HCT116 (cell line): ENCODE measurements around the gene WWOX. TPM values are rescaled to one million over a fixed set of nuclear protein-coding genes. Genes with fewer than 3 reads are reported as not detected.

Source experiments
- ATAC-seq: fragments of 200-7000 bp; cut with Tn5 transposase; 2 replicates; pipeline ENCODE4 v1.9.1; 2020; ENCODE audit warnings: mild to moderate bottlenecking, moderate library complexity
- Bru-seq: library from RNA; stranded (reverse); fragments of 400-500 nt; gene quantifications from one replicate; lab custom pipeline; 2021; lab: Mats Ljungman, UMichigan
- BruChase-seq, 2 experiments: library from RNA; stranded (reverse); fragments of 400-500 nt; gene quantifications; one replicate each; lab custom pipeline; 2021; lab: Mats Ljungman, UMichigan
- BruUV-seq: library from RNA; stranded (reverse); fragments of 400-500 nt; replicated peaks from 2 replicates; lab custom pipeline; 2021; lab: Mats Ljungman, UMichigan
- CTCF ChIA-PET: fragments of 300-600 bp; sonication (Branson Sonifier 250); formaldehyde crosslinking; loops from one replicate; lab custom pipeline; 2021; ENCODE audit warnings: antibody characterized with exemption; lab: Charles Lee
- POLR2A ChIA-PET: fragments of 300-600, 350-600 bp; sonication (Branson Sonifier 250); formaldehyde crosslinking; loops from one replicate; lab custom pipeline; 2021; ENCODE audit warnings: antibody characterized with exemption; lab: Charles Lee
- RAD21 ChIA-PET, 2 experiments: fragments of 300-600 bp; sonication (Branson Sonifier 250); formaldehyde crosslinking; loops; one replicate each; lab custom pipeline; 2023; ENCODE audit warnings: low total read pairs in 2 of 2; ENCODE audit not compliant: uncharacterized antibody in 2 of 2, unreplicated experiment in 2 of 2, low non-redundant PET in 1 of 2; lab: Charles Lee
- DNase-seq: peaks from one replicate; pipeline ENCODE4 v3.0.0-alpha.2; 2010; ENCODE audit warnings: low read depth, low spot score
- H2AFZ ChIP-seq: fragments of 200-600 bp; shearing (Covaris generic), sonication (generic); 2 replicates; pipeline ENCODE4 v1.6.1; 2017; ENCODE audit warnings: low read depth, mixed run types, mixed read lengths, antibody characterized with exemption, low read length; ENCODE audit not compliant: poor library complexity, severe bottlenecking
- H3K27ac ChIP-seq: 2 replicates; pipeline ENCODE4 v1.5.1; 2012; ENCODE audit warnings: low read depth, low read length
- H3K27me3 ChIP-seq: fragments of 200-600 bp; sonication (generic); 2 replicates; pipeline ENCODE4 v1.6.1; 2016; ENCODE audit warnings: mixed run types, low read length, mixed read lengths; ENCODE audit not compliant: insufficient read depth
- H3K36me3 ChIP-seq, 2 experiments: fragments of 200-500 bp in 1 of 2; fragments of 200-600 bp in 1 of 2; sonication (Bioruptor generic) in 1 of 2; sonication (generic) in 1 of 2; 2 replicates each; pipeline versions ENCODE4 v1.5.1 to v1.6.1; 2014 to 2016; ENCODE audit warnings: low read length in 2 of 2, inconsistent platforms in 1 of 2, mixed read lengths in 1 of 2, mixed run types in 1 of 2; ENCODE audit not compliant: insufficient read depth in 2 of 2, control insufficient read depth in 1 of 2
- H3K4me1 ChIP-seq, 2 experiments: fragments of 200-600 bp in 1 of 2; sonication (generic) in 1 of 2; 2 replicates each; pipeline versions ENCODE4 v1.5.1 to v1.6.1; 2012 to 2017; ENCODE audit warnings: low read length in 2 of 2, inconsistent platforms in 1 of 2, mild to moderate bottlenecking in 1 of 2, mixed read lengths in 1 of 2, mixed run types in 1 of 2, moderate library complexity in 1 of 2; ENCODE audit not compliant: insufficient read depth in 2 of 2, control insufficient read depth in 1 of 2
- H3K4me2 ChIP-seq: fragments of 200-600 bp; sonication (generic); 2 replicates; pipeline ENCODE4 v1.6.1; 2017; ENCODE audit warnings: mixed run types, low read length, mixed read lengths
- H3K4me3 ChIP-seq, 2 experiments: fragments of 200-600 bp in 1 of 2; sonication (generic) in 1 of 2; replicated peaks in 1 of 2; 2 replicates each; pipeline ENCODE4 v1.5.1; 2011 to 2016; ENCODE audit warnings: low read length in 2 of 2, control low read depth in 1 of 2, low read depth in 1 of 2, mild to moderate bottlenecking in 1 of 2, mixed read lengths in 1 of 2, mixed run types in 1 of 2
- H3K79me2 ChIP-seq: fragments of 200-600 bp; sonication (generic); 2 replicates; pipeline ENCODE4 v1.6.1; 2017; ENCODE audit warnings: mild to moderate bottlenecking, mixed run types, low read length, moderate library complexity, mixed read lengths; ENCODE audit not compliant: insufficient read depth
- H3K9ac ChIP-seq: fragments of 200-600 bp; sonication (generic); 2 replicates; pipeline ENCODE4 v1.6.1; 2016; ENCODE audit warnings: low read length, mixed read lengths
- H3K9me2 ChIP-seq: fragments of 200-600 bp; sonication (generic), shearing (Covaris generic); 2 replicates; pipeline ENCODE4 v1.6.1; 2017; ENCODE audit warnings: mixed run types, mild to moderate bottlenecking, moderate library complexity; ENCODE audit not compliant: insufficient read depth
- H3K9me3 ChIP-seq, 2 experiments: fragments of 200-500 bp in 1 of 2; fragments of 200-600 bp in 1 of 2; sonication (Bioruptor generic) in 1 of 2; sonication (generic) in 1 of 2; 2 replicates each; pipeline ENCODE4 v1.6.1; 2014 to 2017; ENCODE audit warnings: low read length in 2 of 2, mixed read lengths in 2 of 2, inconsistent platforms in 1 of 2, low read depth in 1 of 2, mild to moderate bottlenecking in 1 of 2, mixed run types in 1 of 2, moderate library complexity in 1 of 2; ENCODE audit not compliant: control insufficient read depth in 1 of 2, insufficient read depth in 1 of 2
- H4K20me1 ChIP-seq: fragments of 200-600 bp; sonication (generic), shearing (Covaris generic); 2 replicates; pipeline ENCODE4 v1.6.1; 2017; ENCODE audit warnings: mixed run types, mild to moderate bottlenecking, moderate library complexity; ENCODE audit not compliant: insufficient read depth
- CBX3 ChIP-seq: IDR thresholded peaks from 2 replicates; pipeline ENCODE4 v1.6.1; 2012; ENCODE audit warnings: low read depth
- CTCF ChIP-seq, 3 experiments: fragments of 200-600 bp in 1 of 3; sonication (generic) in 1 of 3; IDR thresholded peaks in 2 of 3; conservative IDR thresholded peaks in 1 of 3; 2 replicates each; pipeline ENCODE4 v1.5.1; 2012 to 2017; ENCODE audit warnings: low read depth in 2 of 3, low read length in 2 of 3, antibody characterized with exemption in 1 of 3, borderline replicate concordance in 1 of 3, control low read depth in 1 of 3, mild to moderate bottlenecking in 1 of 3, mixed read lengths in 1 of 3, mixed run types in 1 of 3, moderate library complexity in 1 of 3; ENCODE audit not compliant: insufficient read depth in 1 of 3
- ELF1 ChIP-seq: IDR thresholded peaks from 2 replicates; pipeline ENCODE4 v1.6.1; 2012; ENCODE audit warnings: low read depth, borderline replicate concordance
- EZH2phosphoT487 ChIP-seq: fragments of 200-600 bp; IDR thresholded peaks from 2 replicates; pipeline ENCODE4 v1.6.1; 2018; ENCODE audit warnings: antibody characterized with exemption, borderline replicate concordance
- JUND ChIP-seq: IDR thresholded peaks from 2 replicates; pipeline ENCODE4 v1.6.1; 2012
- POLR2AphosphoS5 ChIP-seq: IDR thresholded peaks from 2 replicates; pipeline ENCODE4 v1.6.1; 2011; ENCODE audit warnings: mild to moderate bottlenecking, low read depth, low read length, moderate library complexity
- RAD21 ChIP-seq: IDR thresholded peaks from 2 replicates; pipeline ENCODE4 v1.6.1; 2012; ENCODE audit warnings: low read depth, mild to moderate bottlenecking
- REST ChIP-seq: IDR thresholded peaks from 2 replicates; pipeline ENCODE4 v1.6.1; 2012; ENCODE audit warnings: low read depth
- SIN3A ChIP-seq: IDR thresholded peaks from 2 replicates; pipeline ENCODE4 v1.6.1; 2012; ENCODE audit warnings: low read depth
- SP1 ChIP-seq: IDR thresholded peaks from 2 replicates; pipeline ENCODE4 v1.6.1; 2012; ENCODE audit warnings: low read depth
- SRF ChIP-seq: IDR thresholded peaks from 2 replicates; pipeline ENCODE4 v1.6.1; 2012; ENCODE audit warnings: low read depth
- TCF7L2 ChIP-seq: IDR thresholded peaks from 2 replicates; pipeline ENCODE4 v1.7.0; 2011; ENCODE audit warnings: borderline replicate concordance, inconsistent platforms; ENCODE audit not compliant: insufficient read depth, insufficient read length; ENCODE audit errors: extremely low read depth
- YY1 ChIP-seq: IDR thresholded peaks from 2 replicates; pipeline ENCODE4 v1.6.1; 2011; ENCODE audit warnings: low read length, low read depth, moderate library complexity, mild to moderate bottlenecking; ENCODE audit not compliant: insufficient replicate concordance; ENCODE audit errors: extremely low read depth
- ZFX ChIP-seq: fragments of 450-650 bp; IDR thresholded peaks from 2 replicates; pipeline ENCODE4 v1.6.1; 2017
- intact Hi-C: fragments of 100-400 bp; cut with micrococcal nuclease; formaldehyde crosslinking; loops from 2 replicates; pipeline ENCODE4 v1.10.0; 2022
- long read RNA-seq: library from polyadenylated mRNA; unstranded; transcript quantifications from one replicate; pipeline ENCODE4 v2.0.0, GENCODE V29; 2021; ENCODE audit not compliant: unreplicated experiment
- polyA plus RNA-seq: library from polyadenylated mRNA; unstranded; fragments of >200 nt; gene quantifications from 2 replicates; pipeline ENCODE4 v1.2.1, GENCODE V29; 2012; ENCODE audit warnings: missing spikeins
- total RNA-seq: library from RNA; stranded (reverse); gene quantifications from one replicate; pipeline ENCODE4 v1.2.1, GENCODE V29; 2021; ENCODE audit not compliant: unreplicated experiment
- TF ChIP-seq, protein P1 (sequence below): IDR thresholded peaks from 2 replicates; pipeline ENCODE4 v1.6.1; 2012

Gene WWOX
- total RNA-seq: 13.7 TPM
- 8.0 and 9.9 TPM in 2 replicates for polyA plus RNA-seq
- percentile 42 among the genes with signal in this experiment for Bru-seq, nascent RNA
- percentile 60 among the genes with signal in this experiment for BruChase-seq, experiment 1, labeled RNA remaining after a 6-hour chase
- BruChase-seq, experiment 2, labeled RNA remaining after a 2-hour chase: percentile 59 among the genes with signal in this experiment
- long read RNA-seq, transcript WWOX-216 (1 exons, 525 nt): major isoform, 5 of 18 reads
- long read RNA-seq, partial matches to known transcripts: 2 of 18 reads
- long read RNA-seq, other reads (novel, unspliced or antisense): 7 of 18 reads

DNA sequence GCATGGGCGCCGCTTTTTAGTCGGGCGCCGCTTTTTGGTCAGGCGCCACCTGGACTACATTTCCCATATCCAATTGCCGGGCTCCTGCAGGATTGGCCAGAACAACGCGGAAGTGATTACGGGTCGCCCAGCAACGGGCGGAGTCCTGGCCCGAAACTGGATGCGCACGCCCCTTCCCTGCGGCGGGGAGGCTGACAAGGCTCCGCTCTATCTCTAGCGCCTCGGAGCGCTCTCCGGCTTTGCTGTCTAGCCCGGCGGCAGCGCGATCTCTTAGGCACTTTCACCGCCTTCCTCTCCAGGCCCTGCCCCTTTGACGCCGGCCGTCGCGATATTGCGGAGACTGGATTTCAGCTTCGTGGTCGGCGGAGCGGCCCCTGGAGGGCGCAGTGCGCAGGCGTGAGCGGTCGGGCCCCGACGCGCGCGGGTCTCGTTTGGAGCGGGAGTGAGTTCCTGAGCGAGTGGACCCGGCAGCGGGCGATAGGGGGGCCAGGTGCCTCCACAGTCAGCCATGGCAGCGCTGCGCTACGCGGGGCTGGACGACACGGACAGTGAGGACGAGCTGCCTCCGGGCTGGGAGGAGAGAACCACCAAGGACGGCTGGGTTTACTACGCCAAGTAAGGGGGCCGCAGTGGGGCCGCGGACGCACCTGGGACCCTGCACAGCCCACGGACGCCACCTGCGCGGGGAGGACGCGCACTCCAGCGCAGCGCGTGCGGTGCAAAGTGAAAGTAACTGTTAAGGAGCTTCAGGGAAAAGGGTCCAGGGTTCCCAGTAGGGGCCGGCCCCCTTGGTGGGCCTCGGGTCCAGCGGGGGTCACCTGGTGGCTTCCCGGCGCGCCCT is at the start of gene WWOX:
WWOX (plus strand) TSS at position 384 of the 841 bp plus-strand sequence.
- POLR2A ChIA-PET: interaction anchor here (0.6 kb wide), 2 partner anchors 288 to 377 kb away, joined by 4 read pairs; partner anchors contain the start of gene NUDT7
- ATAC-seq: peak; percentile 91

More for the DNA sequence above, at the start of gene WWOX:
- Histone ChIP-seq H3K36me3 (no peaks in the 10 kb centered on the region), H3K79me2 (0 out of 2 replicates have a peak, but pooled peaks cover 2% of the 10 kb centered on the region), H3K4me2 (peak within 1 kb of the TSS; percentile 84), H4K20me1 (no peaks in the 10 kb centered on the region), H3K9me2 (no peaks in the 10 kb centered on the region), H3K9ac (peak within 1 kb of the TSS; percentile 80), H3K4me1 (peaks cover 5 to 15% of the 10 kb centered on the region in 2 experiments; a peak in 2 of 4 replicates), H3K4me3 (peak within 1 kb of the TSS; percentile 75 to 85), H3K9me3 (no peaks in the 10 kb centered on the region), H3K27me3 (no peaks in the 10 kb centered on the region), H3K27ac (peak within 1 kb of the TSS; percentile 79), H2AFZ (peak within 1 kb of the TSS; percentile 75)
- ChIA-PET CTCF (interaction anchor here (0.7 to 3.0 kb wide), 4 partner anchors 10 to 395 kb away, joined by 3 to 11 read pairs (median 4); no protein-coding TSS in a partner anchor), RAD21 (no interaction called here)
- intact Hi-C loops: loop anchor here (5.0 kb wide), 2 partner anchors 97 to 862 kb away; no protein-coding TSS in a partner anchor
- BruUV-seq: TSS peak; percentile 60
- TF ChIP-seq SIN3A (peak; percentile 34; the same call in 1 of the 2 replicates), YY1 (no peak), EZH2phosphoT487 (no peak), REST (no peak), RAD21 (peak; percentile 49), CTCF (IDR thresholded peaks at IDR 0.05 in 2 of 3, conservative IDR thresholded peaks at IDR 0.05 in 1 of 3; ENCODE audit: borderline replicate concordance in 1 of 3, insufficient read depth in 1 of 3, low read depth in 2 of 3, low read length in 2 of 3) (peak in 1 of 3 experiments; percentile 88; a peak in 3 of 6 replicates), ELF1 (peak; percentile 97), POLR2AphosphoS5 (peak; percentile 60), SP1 (peak; percentile 99), TCF7L2 (peak; percentile 65), SRF (0 out of 2 replicates have a peak, but pooled peaks have one; percentile 36), CBX3 (peak; percentile 63; the same call in 1 of the 2 replicates), ZFX (peak; percentile 85), JUND (peak; percentile 87)
- TF ChIP-seq, protein P1, sequence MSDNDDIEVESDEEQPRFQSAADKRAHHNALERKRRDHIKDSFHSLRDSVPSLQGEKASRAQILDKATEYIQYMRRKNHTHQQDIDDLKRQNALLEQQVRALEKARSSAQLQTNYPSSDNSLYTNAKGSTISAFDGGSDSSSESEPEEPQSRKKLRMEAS: peak; percentile 60
- peak; percentile 93 for DNase-seq
